ENCODE data around the gene TBL1Y.

DNA sequence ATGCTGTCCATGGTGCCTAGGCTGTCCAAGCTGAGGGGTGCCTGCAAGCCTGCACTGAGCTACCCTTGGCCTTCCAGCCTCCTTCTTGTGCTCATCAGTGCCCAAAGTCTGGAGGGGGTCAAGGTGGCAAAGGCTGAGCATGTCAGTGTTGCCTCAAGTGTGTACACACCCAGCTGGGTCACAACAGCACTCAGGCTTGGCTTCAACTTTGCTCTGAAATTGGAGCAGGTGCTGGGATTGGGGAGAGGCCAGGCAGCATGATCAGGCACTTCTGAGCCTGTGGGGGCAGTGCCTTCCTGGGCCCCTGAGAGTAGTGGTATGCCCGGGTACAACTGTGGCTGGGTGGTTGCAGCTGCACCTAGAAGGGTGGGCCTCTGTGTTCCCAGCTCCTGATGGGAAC is 18.7 kb downstream of the TBL1Y start:
- TF ChIP-seq POLR2AphosphoS5 (IDR thresholded peaks at IDR 0.05) (no peak), POLR2A (IDR thresholded peaks at IDR 0.05) (no peak), EP300 (IDR thresholded peaks at IDR 0.05) (no peak)
- TF ChIP-seq, protein P1, sequence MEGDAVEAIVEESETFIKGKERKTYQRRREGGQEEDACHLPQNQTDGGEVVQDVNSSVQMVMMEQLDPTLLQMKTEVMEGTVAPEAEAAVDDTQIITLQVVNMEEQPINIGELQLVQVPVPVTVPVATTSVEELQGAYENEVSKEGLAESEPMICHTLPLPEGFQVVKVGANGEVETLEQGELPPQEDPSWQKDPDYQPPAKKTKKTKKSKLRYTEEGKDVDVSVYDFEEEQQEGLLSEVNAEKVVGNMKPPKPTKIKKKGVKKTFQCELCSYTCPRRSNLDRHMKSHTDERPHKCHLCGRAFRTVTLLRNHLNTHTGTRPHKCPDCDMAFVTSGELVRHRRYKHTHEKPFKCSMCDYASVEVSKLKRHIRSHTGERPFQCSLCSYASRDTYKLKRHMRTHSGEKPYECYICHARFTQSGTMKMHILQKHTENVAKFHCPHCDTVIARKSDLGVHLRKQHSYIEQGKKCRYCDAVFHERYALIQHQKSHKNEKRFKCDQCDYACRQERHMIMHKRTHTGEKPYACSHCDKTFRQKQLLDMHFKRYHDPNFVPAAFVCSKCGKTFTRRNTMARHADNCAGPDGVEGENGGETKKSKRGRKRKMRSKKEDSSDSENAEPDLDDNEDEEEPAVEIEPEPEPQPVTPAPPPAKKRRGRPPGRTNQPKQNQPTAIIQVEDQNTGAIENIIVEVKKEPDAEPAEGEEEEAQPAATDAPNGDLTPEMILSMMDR (IDR thresholded peaks at IDR 0.05), result no peak

Data from stomach (tissue), 4 donors.